ENCODE measurements around the gene CTDNEP1. TPM values are rescaled to one million over a fixed set of nuclear protein-coding genes. Genes with fewer than 3 reads are reported as not detected.

Gene CTDNEP1
- total RNA-seq, 2 experiments from 2014 or later = 79.3 to 80.7 TPM

DNA sequence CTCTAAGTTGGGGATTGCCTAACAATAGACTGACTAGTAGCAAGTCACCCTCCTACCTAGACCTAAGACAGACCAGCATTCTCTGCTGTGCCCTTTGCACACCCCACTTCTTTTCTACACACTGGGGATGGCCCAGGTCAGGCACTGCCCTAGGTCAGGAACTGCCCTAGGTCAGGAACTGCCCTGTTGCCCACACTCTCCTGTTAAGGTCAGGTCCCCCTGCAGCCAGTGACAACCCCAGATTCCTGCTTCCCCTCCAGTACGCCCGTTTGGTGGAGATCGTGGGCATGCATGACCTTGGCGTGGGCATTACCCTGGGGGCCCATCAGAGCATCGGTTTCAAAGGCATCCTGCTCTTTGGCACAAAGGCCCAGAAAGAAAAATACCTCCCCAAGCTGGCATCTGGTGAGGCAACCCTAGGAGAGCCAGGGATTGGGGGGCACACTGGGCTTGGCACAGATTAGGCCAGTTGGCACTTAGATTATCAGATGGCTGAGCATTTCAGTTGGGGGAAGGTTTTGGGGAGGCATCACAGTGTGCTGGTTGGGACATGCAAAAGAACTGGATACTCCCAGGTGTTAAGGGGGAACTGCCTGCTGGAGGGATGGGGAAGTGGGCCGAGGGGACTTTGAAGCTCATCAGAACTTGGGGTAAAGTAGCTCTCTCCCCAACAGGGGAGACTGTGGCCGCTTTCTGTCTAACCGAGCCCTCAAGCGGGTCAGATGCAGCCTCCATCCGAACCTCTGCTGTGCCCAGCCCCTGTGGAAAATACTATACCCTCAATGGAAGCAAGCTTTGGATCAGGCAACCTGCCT, 30.0 kb downstream of the CTDNEP1 start:
- Mint-ChIP-seq H3K36me3 (ENCODE audit: low read depth) (peaks cover 29% of the 10 kb centered on the region), H3K27ac (no peak overlapping the region), H3K9me3 (no peaks in the 10 kb centered on the region), H3K27me3 (no peaks in the 10 kb centered on the region), H3K4me3 (peak overlapping the region; percentile 95), H3K4me1 (ENCODE audit: low read depth) (peaks cover 39% of the 10 kb centered on the region)
- ChIA-PET CTCF (interaction anchor here (0.6 to 3.4 kb wide), 19 partner anchors 11 to 176 kb away, joined by 3 to 31 read pairs (median 4); partner anchors contain the start of genes ACAP1, CTDNEP1, DVL2 and ELP5), POLR2A (interaction anchor here (1.0 to 13.1 kb wide), 8 partner anchors 16 to 258 kb away, joined by 3 to 234 read pairs (median 6); partner anchors contain the start of genes ACAP1, CTDNEP1, DVL2 and ELP5)
- H3K27me3 ChIP-seq (ENCODE audit: control insufficient read depth in 1 of 2, insufficient read depth in 2 of 2, low read length in 2 of 2) = no peaks in the 10 kb centered on the region
- no peaks in the 10 kb centered on the region for H3K9me3 ChIP-seq (ENCODE audit: control insufficient read depth in 1 of 2, insufficient read depth in 1 of 2, low read length in 2 of 2)
- peak overlapping the region; percentile 13 to 72 for H3K27ac ChIP-seq (ENCODE audit: low read depth in 1 of 2, low read length in 2 of 2)
- ATAC-seq (ENCODE audit: poor library complexity) (no peak), DNase-seq (no peak)
- peaks cover 47% of the 10 kb centered on the region for H3K4me1 ChIP-seq (ENCODE audit: insufficient read depth, low read length)
- TF ChIP-seq, protein P1, sequence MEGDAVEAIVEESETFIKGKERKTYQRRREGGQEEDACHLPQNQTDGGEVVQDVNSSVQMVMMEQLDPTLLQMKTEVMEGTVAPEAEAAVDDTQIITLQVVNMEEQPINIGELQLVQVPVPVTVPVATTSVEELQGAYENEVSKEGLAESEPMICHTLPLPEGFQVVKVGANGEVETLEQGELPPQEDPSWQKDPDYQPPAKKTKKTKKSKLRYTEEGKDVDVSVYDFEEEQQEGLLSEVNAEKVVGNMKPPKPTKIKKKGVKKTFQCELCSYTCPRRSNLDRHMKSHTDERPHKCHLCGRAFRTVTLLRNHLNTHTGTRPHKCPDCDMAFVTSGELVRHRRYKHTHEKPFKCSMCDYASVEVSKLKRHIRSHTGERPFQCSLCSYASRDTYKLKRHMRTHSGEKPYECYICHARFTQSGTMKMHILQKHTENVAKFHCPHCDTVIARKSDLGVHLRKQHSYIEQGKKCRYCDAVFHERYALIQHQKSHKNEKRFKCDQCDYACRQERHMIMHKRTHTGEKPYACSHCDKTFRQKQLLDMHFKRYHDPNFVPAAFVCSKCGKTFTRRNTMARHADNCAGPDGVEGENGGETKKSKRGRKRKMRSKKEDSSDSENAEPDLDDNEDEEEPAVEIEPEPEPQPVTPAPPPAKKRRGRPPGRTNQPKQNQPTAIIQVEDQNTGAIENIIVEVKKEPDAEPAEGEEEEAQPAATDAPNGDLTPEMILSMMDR (IDR thresholded peaks at IDR 0.05) = no peak
- intact Hi-C loops (cut with DNase I, micrococcal nuclease) = loop anchor here (2.0 to 5.0 kb wide), 2 partner anchors 75 to 86 kb away; partner anchors contain the start of gene EIF5A (in 1 of the 2)
- H3K4me3 ChIP-seq (ENCODE audit: low read length) = no peak overlapping the region
- peaks cover 48% of the 10 kb centered on the region for H3K36me3 ChIP-seq (ENCODE audit: insufficient read depth, low read length)

DNA sequence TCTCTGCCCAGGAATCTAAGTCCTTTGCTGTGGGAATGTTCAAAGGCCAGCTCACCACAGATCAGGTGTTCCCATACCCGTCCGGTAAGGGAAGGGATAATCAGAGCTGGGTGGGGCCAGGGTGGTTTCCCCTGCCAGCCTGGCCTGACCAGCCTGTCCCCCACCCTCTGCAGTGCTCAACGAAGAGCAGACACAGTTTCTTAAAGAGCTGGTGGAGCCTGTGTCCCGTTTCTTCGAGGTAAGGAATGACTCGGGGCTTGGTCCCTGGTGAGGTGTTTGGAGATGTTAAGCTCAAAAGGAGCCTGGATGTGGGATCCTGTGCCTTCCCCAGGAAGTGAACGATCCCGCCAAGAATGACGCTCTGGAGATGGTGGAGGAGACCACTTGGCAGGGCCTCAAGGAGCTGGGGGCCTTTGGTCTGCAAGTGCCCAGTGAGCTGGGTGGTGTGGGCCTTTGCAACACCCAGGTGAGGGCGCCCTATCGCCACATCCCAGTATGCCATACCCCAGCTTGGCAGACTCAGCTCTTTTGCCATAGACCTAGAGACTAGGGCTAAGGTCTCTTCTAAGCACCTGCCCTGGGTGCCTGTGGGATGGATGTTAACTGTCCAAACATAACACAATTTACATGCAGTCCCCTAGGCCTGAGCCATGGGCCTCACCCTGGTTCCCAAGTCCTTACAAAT, 30.8 kb downstream of the CTDNEP1 start:
- POLR2A ChIA-PET = interaction anchor here (0.6 to 13.1 kb wide), 7 partner anchors 17 to 258 kb away, joined by 3 to 234 read pairs (median 6); partner anchors contain the start of genes CTDNEP1, DVL2, ELP5 and GABARAP
- peaks cover 47% of the 10 kb centered on the region for H3K4me1 Mint-ChIP-seq (ENCODE audit: low read depth)
- Histone ChIP-seq H3K4me1 (ENCODE audit: insufficient read depth, low read length) (peaks cover 55% of the 10 kb centered on the region), H3K27ac (ENCODE audit: low read depth in 1 of 2, low read length in 2 of 2) (peak overlapping the region; percentile 72 to 79), H3K27me3 (ENCODE audit: control insufficient read depth in 1 of 2, insufficient read depth in 2 of 2, low read length in 2 of 2) (no peaks in the 10 kb centered on the region), H3K36me3 (ENCODE audit: insufficient read depth, low read length) (peaks cover 41% of the 10 kb centered on the region), H3K4me3 (ENCODE audit: low read length) (peak overlapping the region; percentile 70), H3K9me3 (ENCODE audit: control insufficient read depth in 1 of 2, insufficient read depth in 1 of 2, low read length in 2 of 2) (no peaks in the 10 kb centered on the region)
- DNase-seq (peak in 13 of 14 experiments; percentile 44 to 81 (median 62)), ATAC-seq (ENCODE audit: poor library complexity) (peak; percentile 62)
- no peaks in the 10 kb centered on the region for H3K27me3 Mint-ChIP-seq
- CTCF ChIA-PET = interaction anchor here (0.6 to 3.4 kb wide), 22 partner anchors 11 to 175 kb away, joined by 3 to 31 read pairs (median 4); partner anchors contain the start of genes ACAP1, CTDNEP1, DVL2 and ELP5
- intact Hi-C loops (cut with DNase I, micrococcal nuclease) = loop anchor here (1.0 to 5.0 kb wide), 3 partner anchors 17 to 87 kb away; partner anchors contain the start of gene EIF5A (in 1 of the 2)
- peaks cover 25% of the 10 kb centered on the region for H3K36me3 Mint-ChIP-seq (ENCODE audit: low read depth)
- TF ChIP-seq, protein P1 (IDR thresholded peaks at IDR 0.05) = peak; percentile 45
- H3K4me3 Mint-ChIP-seq = peak overlapping the region; percentile 95
- peak overlapping the region; percentile 72 for H3K27ac Mint-ChIP-seq
- no peaks in the 10 kb centered on the region for H3K9me3 Mint-ChIP-seq

Data from CD4-positive, alpha-beta T cell (primary cell).